SJCRH30 (cell line): ENCODE results near the gene TXNDC16. TPM values are rescaled to one million over a fixed set of nuclear protein-coding genes. Genes with fewer than 3 reads are reported as not detected.
A peak's percentile ranks its signal among the peaks of the same experiment; 100 is the strongest.

ENCODE experiments used
- DNase-seq, 2 experiments: peaks; one replicate each; pipeline ENCODE4 v3.0.0-alpha.2; 2015 to 2020
- H3K27ac ChIP-seq: fragments of 250-450 bp; sonication (Bioruptor Pico); 2 replicates; pipeline ENCODE4 v1.5.1; 2020; ENCODE audit warnings: mild to moderate bottlenecking, moderate library complexity
- H3K27me3 ChIP-seq: fragments of 250-450 bp; sonication (Bioruptor Pico); 2 replicates; pipeline ENCODE4 v1.5.1; 2020; ENCODE audit warnings: mild to moderate bottlenecking, moderate library complexity
- H3K36me3 ChIP-seq: fragments of 250-450 bp; sonication (Bioruptor Pico); 2 replicates; pipeline ENCODE4 v1.5.1; 2020; ENCODE audit warnings: mild to moderate bottlenecking, moderate library complexity
- H3K4me1 ChIP-seq: fragments of 250-450 bp; sonication (Bioruptor Pico); 2 replicates; pipeline ENCODE4 v1.5.1; 2020; ENCODE audit warnings: mild to moderate bottlenecking, moderate library complexity
- H3K4me3 ChIP-seq: fragments of 250-450 bp; sonication (Bioruptor Pico); 2 replicates; pipeline ENCODE4 v1.5.1; 2020; ENCODE audit warnings: mild to moderate bottlenecking, moderate library complexity
- H3K9me3 ChIP-seq: fragments of 250-450 bp; sonication (Bioruptor Pico); replicated peaks from 2 replicates; pipeline ENCODE4 v1.5.1; 2020; ENCODE audit warnings: mild to moderate bottlenecking, moderate library complexity
- total RNA-seq: library from RNA; depleted of rRNA; stranded (reverse); fragments of >200 nt; shearing (Covaris generic); gene quantifications from 2 replicates; pipeline ENCODE4 v1.2.3, GENCODE V29; 2014

Gene TXNDC16
- total RNA-seq, 1 experiment from 2014 or later = 10.3 TPM

DNA sequence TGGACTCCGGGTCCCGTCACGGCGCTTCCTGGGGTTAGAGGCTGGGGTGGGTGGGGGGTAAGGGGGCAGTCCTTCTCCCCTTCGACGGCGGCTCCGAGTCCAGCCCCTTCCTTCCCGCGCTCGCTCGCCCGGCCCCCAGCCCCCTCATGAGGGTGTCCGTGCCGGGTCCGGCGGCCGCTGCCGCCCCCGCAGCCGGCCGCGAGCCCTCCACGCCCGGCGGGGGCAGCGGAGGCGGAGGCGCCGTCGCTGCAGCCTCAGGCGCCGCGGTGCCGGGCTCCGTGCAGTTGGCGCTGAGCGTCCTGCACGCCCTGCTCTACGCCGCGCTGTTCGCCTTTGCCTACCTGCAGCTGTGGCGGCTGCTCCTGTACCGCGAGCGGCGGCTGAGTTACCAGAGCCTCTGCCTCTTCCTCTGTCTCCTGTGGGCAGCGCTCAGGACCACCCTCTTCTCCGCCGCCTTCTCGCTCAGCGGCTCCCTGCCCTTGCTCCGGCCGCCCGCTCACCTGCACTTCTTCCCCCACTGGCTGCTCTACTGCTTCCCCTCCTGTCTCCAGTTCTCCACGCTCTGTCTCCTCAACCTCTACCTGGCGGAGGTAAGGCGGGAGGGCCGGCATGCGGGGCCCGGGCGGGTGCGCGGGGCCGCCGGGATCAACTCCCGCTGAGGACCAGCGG lies 831 bp upstream of the TXNDC16 start:
- DNase-seq = peak; percentile 54 to 58
- H3K36me3 ChIP-seq = no peaks in the 10 kb centered on the region
- no peaks in the 10 kb centered on the region for H3K27me3 ChIP-seq
- peak overlapping the region; percentile 49; the same call in 1 of the 2 replicates for H3K27ac ChIP-seq
- no peaks in the 10 kb centered on the region for H3K9me3 ChIP-seq
- peaks cover 3% of the 10 kb centered on the region; the same call in 1 of the 2 replicates for H3K4me1 ChIP-seq
- H3K4me3 ChIP-seq = peak overlapping the region; percentile 73

DNA sequence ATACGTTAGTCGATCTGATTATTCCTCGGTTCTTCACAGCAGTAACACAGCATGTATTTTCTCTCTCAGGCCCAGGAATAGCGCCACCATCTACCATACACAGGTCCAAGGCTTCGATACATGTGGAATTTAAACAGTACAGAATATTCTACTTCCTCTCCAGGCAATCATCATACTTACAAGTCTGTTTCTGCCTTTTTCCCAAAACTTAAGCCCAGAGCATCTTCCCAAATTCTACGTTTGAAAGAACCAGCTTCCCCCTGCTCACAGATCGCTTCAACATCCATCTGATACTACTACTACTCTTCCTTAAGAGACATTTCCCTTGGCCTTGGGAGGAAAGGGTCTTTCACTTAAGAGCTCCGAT lies 626 bp downstream of the TXNDC16 start:
- no peaks in the 10 kb centered on the region for H3K27me3 ChIP-seq
- H3K4me1 ChIP-seq = peaks cover 3% of the 10 kb centered on the region; the same call in 1 of the 2 replicates
- no peaks in the 10 kb centered on the region for H3K9me3 ChIP-seq
- H3K4me3 ChIP-seq = peak overlapping the region; percentile 73
- H3K36me3 ChIP-seq = no peaks in the 10 kb centered on the region
- DNase-seq = peak in 1 of 2 experiments; percentile 38
- H3K27ac ChIP-seq = peak overlapping the region; percentile 14; the same call in 1 of the 2 replicates

DNA sequence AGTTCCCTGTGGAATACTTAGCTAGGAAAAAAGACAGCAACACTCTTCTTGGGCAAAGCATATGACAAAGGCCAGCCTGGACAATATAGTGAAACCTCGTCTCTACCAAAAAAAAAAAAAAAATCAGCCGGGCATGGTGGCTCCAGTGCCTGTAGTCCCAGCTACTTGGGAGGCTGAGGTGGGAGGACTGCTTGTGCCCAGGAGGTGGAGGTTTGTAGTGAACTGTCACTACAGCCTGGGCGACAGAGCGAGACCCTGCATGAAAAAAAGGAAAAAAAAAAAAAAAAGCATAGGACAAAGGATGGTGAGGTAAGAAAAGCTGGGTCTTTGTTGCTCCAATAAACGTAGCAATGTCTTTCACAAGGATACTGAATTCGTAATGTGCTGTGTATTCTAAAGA lies 1.1 kb downstream of the TXNDC16 start:
- Histone ChIP-seq H3K27me3 (no peaks in the 10 kb centered on the region), H3K4me1 (peaks cover 3% of the 10 kb centered on the region; the same call in 1 of the 2 replicates), H3K27ac (no peak overlapping the region), H3K4me3 (peak overlapping the region; percentile 73), H3K9me3 (no peaks in the 10 kb centered on the region), H3K36me3 (no peaks in the 10 kb centered on the region)
- peak in 1 of 2 experiments; percentile 4 for DNase-seq

DNA sequence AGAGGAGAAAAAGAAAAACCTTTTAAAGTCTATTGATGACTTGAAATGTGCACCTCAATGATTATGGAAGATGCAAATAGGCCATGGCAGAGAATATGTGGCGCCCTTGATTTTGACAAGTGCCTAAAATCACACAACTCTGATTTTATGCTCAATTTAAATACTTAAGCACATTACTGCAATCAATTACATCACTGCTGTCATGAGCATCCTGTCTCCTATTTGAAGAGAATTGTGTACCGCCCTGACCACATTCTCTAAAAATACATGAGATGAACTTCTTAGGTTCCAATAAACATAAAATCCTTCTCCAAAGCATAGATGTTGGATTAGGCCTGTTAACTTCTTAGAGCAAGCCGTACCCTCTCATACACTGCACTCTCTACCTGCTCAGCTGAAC lies 1.6 kb downstream of the TXNDC16 start:
- no peak for DNase-seq
- peaks cover 3% of the 10 kb centered on the region; the same call in 1 of the 2 replicates for H3K4me1 ChIP-seq

DNA sequence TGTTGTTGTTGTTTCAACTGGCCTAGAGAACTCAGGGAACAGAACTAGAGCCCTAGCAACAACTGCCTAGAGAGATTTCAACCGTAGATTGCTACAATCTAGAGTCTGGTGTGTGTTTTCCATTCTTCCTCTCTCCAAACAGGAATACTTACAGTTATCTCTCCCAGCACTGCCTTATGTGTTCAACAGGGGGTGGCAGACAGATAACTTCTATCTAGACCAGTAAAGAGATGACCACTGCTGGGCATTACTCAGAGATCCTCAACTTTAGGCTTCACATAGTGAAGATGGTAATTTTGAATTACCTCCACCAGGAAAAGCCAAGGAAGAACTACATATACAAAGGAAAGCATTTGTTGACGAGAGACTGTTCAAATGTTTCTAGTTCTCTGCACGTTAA lies 4.8 kb downstream of the TXNDC16 start:
- DNase-seq = no peak
- no peak overlapping the region for H3K27ac ChIP-seq

More for the DNA sequence above, 1.6 kb downstream of the TXNDC16 start:
- no peak overlapping the region for H3K27ac ChIP-seq
- no peak overlapping the region for H3K4me3 ChIP-seq
- no peaks in the 10 kb centered on the region for H3K27me3 ChIP-seq
- H3K36me3 ChIP-seq = no peaks in the 10 kb centered on the region
- no peaks in the 10 kb centered on the region for H3K9me3 ChIP-seq

GRCh38 chr14:52547027-52547426 lies 5.3 kb downstream of the TXNDC16 start:
- H3K27ac ChIP-seq = no peak overlapping the region
- H3K27me3 ChIP-seq = no peaks in the 10 kb centered on the region
- H3K36me3 ChIP-seq = no peaks in the 10 kb centered on the region
- no peak overlapping the region for H3K4me3 ChIP-seq
- no peaks in the 10 kb centered on the region for H3K9me3 ChIP-seq
- no peak for DNase-seq
- no peaks in the 10 kb centered on the region for H3K4me1 ChIP-seq

More for the DNA sequence above, 4.8 kb downstream of the TXNDC16 start:
- Histone ChIP-seq H3K4me1 (no peaks in the 10 kb centered on the region), H3K27me3 (no peaks in the 10 kb centered on the region), H3K4me3 (no peak overlapping the region), H3K36me3 (no peaks in the 10 kb centered on the region), H3K9me3 (no peaks in the 10 kb centered on the region)

DNA sequence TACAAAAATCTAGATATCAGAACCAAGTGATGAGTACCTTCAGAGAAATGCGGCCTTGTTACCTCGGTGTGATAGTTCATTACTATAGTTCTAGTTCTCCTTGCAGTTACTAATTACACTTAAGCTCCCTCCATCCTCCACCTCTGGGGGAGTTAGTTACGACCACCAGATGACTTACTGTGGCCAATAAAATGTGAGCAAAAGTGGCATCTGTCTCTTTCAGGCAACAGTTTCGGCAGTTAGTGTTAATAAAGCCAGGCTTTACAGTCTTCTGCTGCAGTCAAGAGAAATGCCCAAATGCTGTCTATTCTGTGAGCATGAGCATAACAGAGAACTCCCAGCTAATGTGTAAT lies 6.0 kb downstream of the TXNDC16 start:
- no peak for DNase-seq
- H3K9me3 ChIP-seq = no peaks in the 10 kb centered on the region
- no peaks in the 10 kb centered on the region for H3K27me3 ChIP-seq
- no peaks in the 10 kb centered on the region for H3K36me3 ChIP-seq
- no peaks in the 10 kb centered on the region for H3K4me1 ChIP-seq
- H3K4me3 ChIP-seq = no peak overlapping the region
- no peak overlapping the region for H3K27ac ChIP-seq

- no peaks in the 10 kb centered on the region for H3K27me3 ChIP-seq
- no peak overlapping the region for H3K27ac ChIP-seq
- H3K4me1 ChIP-seq = no peaks in the 10 kb centered on the region
- no peak for DNase-seq
- H3K36me3 ChIP-seq = no peaks in the 10 kb centered on the region
- no peak overlapping the region for H3K4me3 ChIP-seq
- no peaks in the 10 kb centered on the region for H3K9me3 ChIP-seq
These were observed 6.6 kb downstream of the TXNDC16 start for GRCh38 chr14:52545584-52546317.

GRCh38 chr14:52538623-52539022 lies 13.7 kb downstream of the TXNDC16 start:
- H3K27me3 ChIP-seq = no peaks in the 10 kb centered on the region
- DNase-seq = no peak
- H3K4me3 ChIP-seq = no peak overlapping the region

GRCh38 chr14:52536269-52536668 lies 16.0 kb downstream of the TXNDC16 start:
- peaks cover 3% of the 10 kb centered on the region; the same call in 1 of the 2 replicates for H3K4me1 ChIP-seq
- no peaks in the 10 kb centered on the region for H3K9me3 ChIP-seq
- no peaks in the 10 kb centered on the region for H3K36me3 ChIP-seq
- no peak for DNase-seq
- H3K4me3 ChIP-seq = no peak overlapping the region
- H3K27me3 ChIP-seq = no peaks in the 10 kb centered on the region
- H3K27ac ChIP-seq = no peak overlapping the region

More at GRCh38 chr14:52538623-52539022, 13.7 kb downstream of the TXNDC16 start:
- Histone ChIP-seq H3K9me3 (no peaks in the 10 kb centered on the region), H3K4me1 (peaks cover 3% of the 10 kb centered on the region; the same call in 1 of the 2 replicates), H3K27ac (no peak overlapping the region), H3K36me3 (no peaks in the 10 kb centered on the region)

DNA sequence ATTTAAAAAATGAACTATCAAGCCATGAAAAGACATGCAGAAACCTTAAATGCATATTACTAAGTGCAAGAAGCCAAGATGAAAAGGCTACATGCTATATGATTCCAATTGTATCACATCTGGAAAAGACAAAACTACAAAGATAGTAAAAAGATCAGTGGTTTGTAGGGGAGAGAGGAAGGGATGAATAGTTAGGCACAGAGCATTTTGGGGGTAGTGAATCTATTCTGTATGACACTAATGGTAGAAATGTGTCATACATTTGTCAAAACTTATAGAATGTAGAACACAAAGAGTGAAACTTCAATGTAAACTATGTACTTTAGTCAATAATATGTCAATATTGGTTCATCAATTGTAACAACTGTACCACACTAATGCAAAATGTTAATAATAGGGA lies 20.8 kb downstream of the TXNDC16 start:
- no peak for DNase-seq
- Histone ChIP-seq H3K36me3 (no peaks in the 10 kb centered on the region), H3K9me3 (no peaks in the 10 kb centered on the region), H3K4me1 (peaks cover 3% of the 10 kb centered on the region; the same call in 1 of the 2 replicates), H3K27ac (no peak overlapping the region), H3K4me3 (no peak overlapping the region), H3K27me3 (no peaks in the 10 kb centered on the region)

DNA sequence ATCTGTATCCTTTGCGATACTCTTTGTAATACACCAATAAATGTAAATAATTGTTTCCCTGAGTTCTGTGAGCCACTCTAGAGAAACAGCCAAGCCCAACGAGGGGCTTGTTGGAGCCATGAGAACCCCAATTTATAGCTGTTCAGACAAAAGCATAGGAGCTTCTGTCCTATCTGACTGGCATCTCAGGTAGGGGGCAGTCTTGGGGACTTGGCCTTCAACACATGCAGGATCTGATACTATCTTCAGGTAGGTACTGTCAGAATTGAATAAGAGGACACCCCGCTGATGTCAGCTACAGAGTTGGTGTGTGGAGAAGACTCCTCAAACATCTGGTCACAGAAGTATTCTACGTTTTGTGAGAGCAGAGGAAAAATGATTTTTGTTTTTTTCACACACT lies 25.3 kb downstream of the TXNDC16 start:
- Histone ChIP-seq H3K4me3 (no peak overlapping the region), H3K4me1 (no peaks in the 10 kb centered on the region), H3K9me3 (no peaks in the 10 kb centered on the region), H3K27ac (no peak overlapping the region), H3K27me3 (no peaks in the 10 kb centered on the region), H3K36me3 (no peaks in the 10 kb centered on the region)
- DNase-seq = no peak

DNA sequence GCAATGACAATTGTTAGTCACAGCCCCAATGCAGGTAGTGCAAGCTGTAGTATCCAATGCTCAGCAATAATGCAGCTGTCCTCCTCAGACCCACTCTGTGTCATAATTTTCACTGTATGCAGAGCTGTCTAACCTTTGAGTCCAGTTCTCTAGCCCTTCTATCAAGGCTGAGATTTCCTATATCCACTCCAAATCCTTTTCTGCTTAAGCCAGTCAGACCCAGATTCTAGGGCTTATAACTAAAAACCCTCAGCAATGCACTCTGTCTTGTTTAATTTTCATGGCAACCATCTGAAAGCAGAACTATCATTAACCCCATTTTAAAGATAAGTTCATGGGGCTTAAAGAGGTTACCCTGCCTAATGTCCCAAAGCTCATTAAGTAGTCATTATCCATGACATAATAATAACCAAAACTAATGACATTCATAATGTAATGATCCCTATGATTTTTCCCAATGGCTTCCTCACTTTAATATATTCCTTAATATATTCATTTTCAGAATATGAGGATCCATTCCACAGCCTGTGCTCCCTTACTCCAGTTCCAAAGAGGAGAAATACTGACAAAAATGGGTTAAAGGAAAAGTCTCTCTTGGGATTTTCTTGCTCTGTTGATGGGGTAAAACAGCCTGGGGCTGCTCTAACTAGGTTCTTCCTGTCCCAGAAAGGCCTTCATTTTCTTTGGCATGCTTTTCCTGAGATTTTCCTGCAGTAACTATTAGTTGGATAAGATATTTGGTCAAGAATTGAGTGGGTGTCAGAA lies 29.5 kb downstream of the TXNDC16 start:
- no peak overlapping the region for H3K4me3 ChIP-seq
- H3K4me1 ChIP-seq = no peaks in the 10 kb centered on the region
- no peaks in the 10 kb centered on the region for H3K27me3 ChIP-seq
- H3K9me3 ChIP-seq = no peaks in the 10 kb centered on the region
- H3K36me3 ChIP-seq = no peaks in the 10 kb centered on the region
- no peak for DNase-seq
- no peak overlapping the region for H3K27ac ChIP-seq

DNA sequence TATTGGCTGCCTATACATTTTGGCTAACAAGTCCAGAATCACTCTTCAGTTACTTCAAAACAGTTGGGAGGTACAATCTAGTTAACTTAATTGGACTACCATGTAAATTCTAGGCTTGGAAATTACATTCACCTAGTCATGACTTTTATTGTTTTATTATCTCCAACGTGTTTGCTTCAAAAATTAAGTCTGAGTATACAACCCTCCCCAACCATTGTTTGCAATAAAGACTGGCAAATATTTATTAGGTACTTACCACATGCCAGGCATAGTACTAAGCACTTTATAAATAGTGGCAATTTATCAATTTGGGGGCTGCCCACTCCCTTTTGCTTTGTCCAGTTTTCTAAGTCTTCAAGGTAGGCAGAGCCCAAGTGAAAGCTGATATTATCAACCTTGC lies 30.3 kb downstream of the TXNDC16 start:
- Histone ChIP-seq H3K27me3 (no peaks in the 10 kb centered on the region), H3K9me3 (no peaks in the 10 kb centered on the region), H3K36me3 (no peaks in the 10 kb centered on the region), H3K4me3 (no peak overlapping the region), H3K4me1 (no peaks in the 10 kb centered on the region), H3K27ac (no peak overlapping the region)
- DNase-seq = no peak
